ENCODE results near the gene SERHL2.
A peak's percentile ranks its signal among the peaks of the same experiment; 100 is the strongest.
"Not testable (repeated sequence)": the region's sequence is repeated elsewhere in the genome, so short reads cannot be mapped to it uniquely, and the experiment has no call there.

The SERHL2 gene

GRCh38 chr22:42536166-42536565 is 17.6 kb upstream of the SERHL2 start:
- Histone ChIP-seq H3K4me1 (ENCODE audit: control insufficient read depth in 2 of 2, insufficient read depth in 2 of 2, low read length in 2 of 2) (peaks cover 2 to 3% of the 10 kb centered on the region in 2 donors), H3K9me3 (ENCODE audit: control insufficient read depth in 2 of 2, low read length in 2 of 2) (no peaks in the 10 kb centered on the region), H3K27me3 (ENCODE audit: control insufficient read depth in 2 of 2, insufficient read depth in 2 of 2, low read length in 2 of 2) (no peaks in the 10 kb centered on the region), H3K4me3 (ENCODE audit: low read length in 2 of 2) (no peak overlapping the region), H3K36me3 (ENCODE audit: control insufficient read depth in 2 of 2, insufficient read depth in 2 of 2, low read length in 2 of 2) (no peaks in the 10 kb centered on the region), H3K27ac (ENCODE audit: low read depth in 2 of 2, low read length in 2 of 2) (no peak overlapping the region), H3K9ac (ENCODE audit: low read depth in 1 of 2, low read length in 2 of 2) (no peak overlapping the region)

- H3K9me3 ChIP-seq (ENCODE audit: control insufficient read depth in 2 of 2, low read length in 2 of 2); H3K36me3 ChIP-seq (ENCODE audit: control insufficient read depth in 2 of 2, insufficient read depth in 2 of 2, low read length in 2 of 2); H3K4me1 ChIP-seq (ENCODE audit: control insufficient read depth in 2 of 2, insufficient read depth in 2 of 2, low read length in 2 of 2); H3K27ac ChIP-seq (ENCODE audit: low read depth in 2 of 2, low read length in 2 of 2); H3K27me3 ChIP-seq (ENCODE audit: control insufficient read depth in 2 of 2, insufficient read depth in 2 of 2, low read length in 2 of 2); H3K4me3 ChIP-seq (ENCODE audit: low read length in 2 of 2); H3K9ac ChIP-seq (ENCODE audit: low read depth in 1 of 2, low read length in 2 of 2): not testable (repeated sequence)
These were observed 17.1 kb upstream of the SERHL2 start for GRCh38 chr22:42536634-42537033.

GRCh38 chr22:42537199-42537831 is 16.4 kb upstream of the SERHL2 start:
- H3K4me1 ChIP-seq (ENCODE audit: control insufficient read depth in 2 of 2, insufficient read depth in 2 of 2, low read length in 2 of 2); H3K9me3 ChIP-seq (ENCODE audit: control insufficient read depth in 2 of 2, low read length in 2 of 2); H3K27me3 ChIP-seq (ENCODE audit: control insufficient read depth in 2 of 2, insufficient read depth in 2 of 2, low read length in 2 of 2); H3K36me3 ChIP-seq (ENCODE audit: control insufficient read depth in 2 of 2, insufficient read depth in 2 of 2, low read length in 2 of 2); H3K4me3 ChIP-seq (ENCODE audit: low read length in 2 of 2); H3K9ac ChIP-seq (ENCODE audit: low read depth in 1 of 2, low read length in 2 of 2); H3K27ac ChIP-seq (ENCODE audit: low read depth in 2 of 2, low read length in 2 of 2): not testable (repeated sequence)

GRCh38 chr22:42539236-42539771 is 14.5 kb upstream of the SERHL2 start:
- H3K27me3 ChIP-seq (ENCODE audit: control insufficient read depth in 2 of 2, insufficient read depth in 2 of 2, low read length in 2 of 2); H3K36me3 ChIP-seq (ENCODE audit: control insufficient read depth in 2 of 2, insufficient read depth in 2 of 2, low read length in 2 of 2): not testable (repeated sequence)
- H3K27ac ChIP-seq (ENCODE audit: low read depth in 2 of 2, low read length in 2 of 2) = peak overlapping the region in 1 of 2 donors; percentile 56

GRCh38 chr22:42544686-42545085 is 9.1 kb upstream of the SERHL2 start:
- Histone ChIP-seq H3K27ac (ENCODE audit: low read depth in 2 of 2, low read length in 2 of 2) (no peak overlapping the region), H3K27me3 (ENCODE audit: control insufficient read depth in 2 of 2, insufficient read depth in 2 of 2, low read length in 2 of 2) (no peaks in the 10 kb centered on the region), H3K36me3 (ENCODE audit: control insufficient read depth in 2 of 2, insufficient read depth in 2 of 2, low read length in 2 of 2) (no peaks in the 10 kb centered on the region), H3K4me1 (ENCODE audit: control insufficient read depth in 2 of 2, insufficient read depth in 2 of 2, low read length in 2 of 2) (no peaks in the 10 kb centered on the region), H3K4me3 (ENCODE audit: low read length in 2 of 2) (no peak overlapping the region), H3K9ac (ENCODE audit: low read depth in 1 of 2, low read length in 2 of 2) (no peak overlapping the region), H3K9me3 (ENCODE audit: control insufficient read depth in 2 of 2, low read length in 2 of 2) (no peaks in the 10 kb centered on the region)

More at GRCh38 chr22:42539236-42539771, 14.5 kb upstream of the SERHL2 start:
- not testable (repeated sequence) for H3K9ac ChIP-seq (ENCODE audit: low read depth in 1 of 2, low read length in 2 of 2); H3K9me3 ChIP-seq (ENCODE audit: control insufficient read depth in 2 of 2, low read length in 2 of 2); H3K4me3 ChIP-seq (ENCODE audit: low read length in 2 of 2); H3K4me1 ChIP-seq (ENCODE audit: control insufficient read depth in 2 of 2, insufficient read depth in 2 of 2, low read length in 2 of 2)

- no peaks in the 10 kb centered on the region for H3K27me3 ChIP-seq (ENCODE audit: control insufficient read depth in 2 of 2, insufficient read depth in 2 of 2, low read length in 2 of 2)
- no peaks in the 10 kb centered on the region for H3K4me1 ChIP-seq (ENCODE audit: control insufficient read depth in 2 of 2, insufficient read depth in 2 of 2, low read length in 2 of 2)
- H3K27ac ChIP-seq (ENCODE audit: low read depth in 2 of 2, low read length in 2 of 2) = no peak overlapping the region
- no peak overlapping the region for H3K4me3 ChIP-seq (ENCODE audit: low read length in 2 of 2)
- H3K9ac ChIP-seq (ENCODE audit: low read depth in 1 of 2, low read length in 2 of 2) = no peak overlapping the region
- H3K9me3 ChIP-seq (ENCODE audit: control insufficient read depth in 2 of 2, low read length in 2 of 2) = no peaks in the 10 kb centered on the region
- no peaks in the 10 kb centered on the region for H3K36me3 ChIP-seq (ENCODE audit: control insufficient read depth in 2 of 2, insufficient read depth in 2 of 2, low read length in 2 of 2)
These were observed 6.2 kb upstream of the SERHL2 start for GRCh38 chr22:42547562-42547961.

- not testable (repeated sequence) for H3K27me3 ChIP-seq (ENCODE audit: control insufficient read depth in 2 of 2, insufficient read depth in 2 of 2, low read length in 2 of 2); H3K9ac ChIP-seq (ENCODE audit: low read depth in 1 of 2, low read length in 2 of 2); H3K36me3 ChIP-seq (ENCODE audit: control insufficient read depth in 2 of 2, insufficient read depth in 2 of 2, low read length in 2 of 2); H3K4me3 ChIP-seq (ENCODE audit: low read length in 2 of 2); H3K9me3 ChIP-seq (ENCODE audit: control insufficient read depth in 2 of 2, low read length in 2 of 2); H3K4me1 ChIP-seq (ENCODE audit: control insufficient read depth in 2 of 2, insufficient read depth in 2 of 2, low read length in 2 of 2); H3K27ac ChIP-seq (ENCODE audit: low read depth in 2 of 2, low read length in 2 of 2)
These were observed 5.6 kb upstream of the SERHL2 start for GRCh38 chr22:42548126-42548525.

GRCh38 chr22:42548597-42549330 is 5.0 kb upstream of the SERHL2 start:
- H3K27ac ChIP-seq (ENCODE audit: low read depth in 2 of 2, low read length in 2 of 2) = no peak overlapping the region

GRCh38 chr22:42549331-42550060 is 4.3 kb upstream of the SERHL2 start:
- Histone ChIP-seq H3K4me1 (ENCODE audit: control insufficient read depth in 2 of 2, insufficient read depth in 2 of 2, low read length in 2 of 2) (peaks cover 7 to 8% of the 10 kb centered on the region in 2 donors), H3K27me3 (ENCODE audit: control insufficient read depth in 2 of 2, insufficient read depth in 2 of 2, low read length in 2 of 2) (no peaks in the 10 kb centered on the region), H3K9me3 (ENCODE audit: control insufficient read depth in 2 of 2, low read length in 2 of 2) (no peaks in the 10 kb centered on the region), H3K4me3 (ENCODE audit: low read length in 2 of 2) (no peak overlapping the region), H3K27ac (ENCODE audit: low read depth in 2 of 2, low read length in 2 of 2) (no peak overlapping the region), H3K9ac (ENCODE audit: low read depth in 1 of 2, low read length in 2 of 2) (no peak overlapping the region), H3K36me3 (ENCODE audit: control insufficient read depth in 2 of 2, insufficient read depth in 2 of 2, low read length in 2 of 2) (no peaks in the 10 kb centered on the region)

More at GRCh38 chr22:42548597-42549330, 5.0 kb upstream of the SERHL2 start:
- no peak overlapping the region for H3K9ac ChIP-seq (ENCODE audit: low read depth in 1 of 2, low read length in 2 of 2)
- H3K9me3 ChIP-seq (ENCODE audit: control insufficient read depth in 2 of 2, low read length in 2 of 2) = no peaks in the 10 kb centered on the region
- H3K4me3 ChIP-seq (ENCODE audit: low read length in 2 of 2) = no peak overlapping the region
- H3K4me1 ChIP-seq (ENCODE audit: control insufficient read depth in 2 of 2, insufficient read depth in 2 of 2, low read length in 2 of 2) = peaks cover 2 to 3% of the 10 kb centered on the region in 2 donors
- H3K27me3 ChIP-seq (ENCODE audit: control insufficient read depth in 2 of 2, insufficient read depth in 2 of 2, low read length in 2 of 2) = no peaks in the 10 kb centered on the region
- no peaks in the 10 kb centered on the region for H3K36me3 ChIP-seq (ENCODE audit: control insufficient read depth in 2 of 2, insufficient read depth in 2 of 2, low read length in 2 of 2)

- H3K4me1 ChIP-seq (ENCODE audit: control insufficient read depth in 2 of 2, insufficient read depth in 2 of 2, low read length in 2 of 2); H3K36me3 ChIP-seq (ENCODE audit: control insufficient read depth in 2 of 2, insufficient read depth in 2 of 2, low read length in 2 of 2); H3K9me3 ChIP-seq (ENCODE audit: control insufficient read depth in 2 of 2, low read length in 2 of 2); H3K27ac ChIP-seq (ENCODE audit: low read depth in 2 of 2, low read length in 2 of 2); H3K9ac ChIP-seq (ENCODE audit: low read depth in 1 of 2, low read length in 2 of 2); H3K4me3 ChIP-seq (ENCODE audit: low read length in 2 of 2); H3K27me3 ChIP-seq (ENCODE audit: control insufficient read depth in 2 of 2, insufficient read depth in 2 of 2, low read length in 2 of 2): not testable (repeated sequence)
These were observed 1.5 kb upstream of the SERHL2 start for GRCh38 chr22:42552294-42552647.

All from mucosa of rectum (tissue), 2 donors.